NB4 (cell line): Measurements from ENCODE around the gene PDE6B.

Experiments used
- DNase-seq: peaks from one replicate; pipeline ENCODE4 v3.0.0; 2010; ENCODE audit warnings: low read depth
- H3K4me3 ChIP-seq: one replicate; pipeline ENCODE4 v1.5.1; 2011; ENCODE audit warnings: mild to moderate bottlenecking, low read depth, low read length, moderate library complexity
- MYC ChIP-seq: IDR thresholded peaks from 2 replicates; pipeline ENCODE4 v1.6.1; 2011; ENCODE audit warnings: low read depth, low read length
- POLR2A ChIP-seq: IDR thresholded peaks from 2 replicates; pipeline ENCODE4 v1.6.1; 2011; ENCODE audit warnings: mild to moderate bottlenecking; ENCODE audit not compliant: insufficient read length; ENCODE audit errors: extremely low read depth
- TF ChIP-seq, protein P1 (sequence below): IDR thresholded peaks from 2 replicates; pipeline ENCODE4 v1.6.1; 2011; ENCODE audit warnings: low read depth, low read length
- TF ChIP-seq, protein P2 (sequence below): IDR thresholded peaks from one replicate; pipeline ENCODE4 v1.5.1; 2012; ENCODE audit warnings: low read depth, low read length

The PDE6B gene

DNA sequence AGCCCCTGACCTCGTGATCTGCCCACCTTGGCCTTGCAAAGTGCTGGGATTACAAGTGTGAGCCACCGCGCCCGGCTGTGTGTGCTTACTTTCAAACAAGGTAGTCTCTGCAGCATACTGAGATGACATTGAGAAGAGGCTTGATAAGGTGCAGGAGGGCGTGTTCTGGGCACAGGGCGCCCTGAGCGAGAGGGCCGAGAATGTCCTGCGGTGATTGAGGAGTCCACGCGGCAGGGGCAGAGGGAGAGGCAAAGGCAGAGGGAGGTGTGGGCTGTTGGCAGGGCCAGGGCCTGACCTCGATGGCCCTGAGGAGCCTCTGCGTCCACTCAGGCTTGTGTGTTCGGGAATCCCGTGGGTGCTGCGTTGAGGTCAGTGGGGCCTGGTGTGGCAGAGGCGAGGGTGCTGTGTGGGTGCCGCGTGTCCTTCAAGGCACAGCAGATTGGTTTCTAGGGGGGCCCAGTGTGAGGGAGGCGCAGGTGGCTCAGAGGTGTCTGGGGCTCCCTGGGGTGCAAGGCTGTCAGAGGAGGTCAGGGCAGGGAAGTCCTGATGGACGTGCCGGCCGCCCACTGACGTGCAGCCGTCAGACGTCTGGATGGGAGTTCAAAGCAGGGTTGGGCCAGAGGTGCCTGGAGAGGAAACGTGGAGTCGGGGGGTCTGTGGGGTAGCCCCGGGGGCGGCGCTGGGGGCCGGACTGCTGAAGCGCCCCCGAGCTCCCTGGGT lies 92.4 kb downstream of the PDE6B start:
- DNase-seq = no peak
- TF ChIP-seq MYC = no peak
- TF ChIP-seq, protein P1, sequence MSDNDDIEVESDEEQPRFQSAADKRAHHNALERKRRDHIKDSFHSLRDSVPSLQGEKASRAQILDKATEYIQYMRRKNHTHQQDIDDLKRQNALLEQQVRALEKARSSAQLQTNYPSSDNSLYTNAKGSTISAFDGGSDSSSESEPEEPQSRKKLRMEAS = no peak
- TF ChIP-seq, protein P2, sequence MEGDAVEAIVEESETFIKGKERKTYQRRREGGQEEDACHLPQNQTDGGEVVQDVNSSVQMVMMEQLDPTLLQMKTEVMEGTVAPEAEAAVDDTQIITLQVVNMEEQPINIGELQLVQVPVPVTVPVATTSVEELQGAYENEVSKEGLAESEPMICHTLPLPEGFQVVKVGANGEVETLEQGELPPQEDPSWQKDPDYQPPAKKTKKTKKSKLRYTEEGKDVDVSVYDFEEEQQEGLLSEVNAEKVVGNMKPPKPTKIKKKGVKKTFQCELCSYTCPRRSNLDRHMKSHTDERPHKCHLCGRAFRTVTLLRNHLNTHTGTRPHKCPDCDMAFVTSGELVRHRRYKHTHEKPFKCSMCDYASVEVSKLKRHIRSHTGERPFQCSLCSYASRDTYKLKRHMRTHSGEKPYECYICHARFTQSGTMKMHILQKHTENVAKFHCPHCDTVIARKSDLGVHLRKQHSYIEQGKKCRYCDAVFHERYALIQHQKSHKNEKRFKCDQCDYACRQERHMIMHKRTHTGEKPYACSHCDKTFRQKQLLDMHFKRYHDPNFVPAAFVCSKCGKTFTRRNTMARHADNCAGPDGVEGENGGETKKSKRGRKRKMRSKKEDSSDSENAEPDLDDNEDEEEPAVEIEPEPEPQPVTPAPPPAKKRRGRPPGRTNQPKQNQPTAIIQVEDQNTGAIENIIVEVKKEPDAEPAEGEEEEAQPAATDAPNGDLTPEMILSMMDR = no peak
- no peak for TF ChIP-seq POLR2A
- H3K4me3 ChIP-seq = no peak overlapping the region

DNA sequence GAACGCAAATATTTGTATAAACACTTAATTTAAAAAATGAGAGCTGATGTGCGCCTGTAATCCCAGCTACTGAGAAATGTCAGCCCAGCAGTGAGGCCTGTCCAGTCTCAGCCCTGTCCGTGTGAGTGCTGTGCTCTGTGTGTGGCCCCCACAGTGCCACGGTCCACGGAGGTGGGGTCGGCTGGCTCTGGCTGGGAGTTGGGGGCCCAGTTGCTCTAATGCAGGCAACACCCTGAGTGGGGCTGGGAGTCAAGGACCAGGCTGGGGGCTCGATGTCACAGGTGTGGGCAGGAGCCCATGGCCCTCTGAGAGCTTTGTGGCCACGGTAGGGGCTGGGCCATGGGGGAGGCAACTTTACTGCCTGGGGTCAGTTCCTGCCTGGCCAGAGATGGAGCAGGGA lies 93.1 kb downstream of the PDE6B start:
- TF ChIP-seq, protein P2 = no peak
- no peak for TF ChIP-seq MYC
- TF ChIP-seq POLR2A = no peak
- TF ChIP-seq, protein P1 = no peak
- no peak for DNase-seq
- no peak overlapping the region for H3K4me3 ChIP-seq
